Measurements from ENCODE around the gene KCNK13. TPM values are rescaled to one million over a fixed set of nuclear protein-coding genes. Genes with fewer than 3 reads are reported as not detected.

The KCNK13 gene
- total and polyA plus RNA-seq, 8 donors, result 0.08 to 0.97 (median 0.13) TPM; not detected in 2

DNA sequence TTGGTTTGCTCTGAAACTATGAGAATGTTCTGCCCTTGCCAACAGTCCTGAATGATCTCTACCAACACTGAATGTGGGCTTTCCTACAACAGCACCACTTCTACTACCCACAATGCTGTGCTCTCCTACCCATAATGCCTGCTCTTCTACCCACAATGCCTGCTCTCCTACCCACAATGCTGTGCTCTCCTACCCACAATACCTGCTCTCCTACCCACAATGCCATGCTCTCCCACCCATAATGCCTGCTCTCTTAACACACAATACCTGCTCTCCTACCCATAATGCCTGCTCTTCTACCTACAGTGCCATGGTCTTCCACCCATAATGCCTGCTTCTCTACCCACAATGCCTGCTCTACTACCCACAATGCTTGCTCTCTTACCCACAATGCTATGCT, 92.3 kb downstream of the KCNK13 start:
- DNase-seq (no peak), ATAC-seq (no peak), FAIRE-seq (no peak)
- TF ChIP-seq, protein P1, sequence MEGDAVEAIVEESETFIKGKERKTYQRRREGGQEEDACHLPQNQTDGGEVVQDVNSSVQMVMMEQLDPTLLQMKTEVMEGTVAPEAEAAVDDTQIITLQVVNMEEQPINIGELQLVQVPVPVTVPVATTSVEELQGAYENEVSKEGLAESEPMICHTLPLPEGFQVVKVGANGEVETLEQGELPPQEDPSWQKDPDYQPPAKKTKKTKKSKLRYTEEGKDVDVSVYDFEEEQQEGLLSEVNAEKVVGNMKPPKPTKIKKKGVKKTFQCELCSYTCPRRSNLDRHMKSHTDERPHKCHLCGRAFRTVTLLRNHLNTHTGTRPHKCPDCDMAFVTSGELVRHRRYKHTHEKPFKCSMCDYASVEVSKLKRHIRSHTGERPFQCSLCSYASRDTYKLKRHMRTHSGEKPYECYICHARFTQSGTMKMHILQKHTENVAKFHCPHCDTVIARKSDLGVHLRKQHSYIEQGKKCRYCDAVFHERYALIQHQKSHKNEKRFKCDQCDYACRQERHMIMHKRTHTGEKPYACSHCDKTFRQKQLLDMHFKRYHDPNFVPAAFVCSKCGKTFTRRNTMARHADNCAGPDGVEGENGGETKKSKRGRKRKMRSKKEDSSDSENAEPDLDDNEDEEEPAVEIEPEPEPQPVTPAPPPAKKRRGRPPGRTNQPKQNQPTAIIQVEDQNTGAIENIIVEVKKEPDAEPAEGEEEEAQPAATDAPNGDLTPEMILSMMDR (IDR thresholded peaks at IDR 0.05), result no peak
- intact Hi-C loops (cut with DNase I), result no loop called here
- Histone ChIP-seq H3K4me3 (no peak overlapping the region), H3K27ac (no peak overlapping the region), H3K4me1 (no peaks in the 10 kb centered on the region), H3K27me3 (no peaks in the 10 kb centered on the region), H3K9me3 (no peaks in the 10 kb centered on the region), H3K36me3 (no peaks in the 10 kb centered on the region)

DNA sequence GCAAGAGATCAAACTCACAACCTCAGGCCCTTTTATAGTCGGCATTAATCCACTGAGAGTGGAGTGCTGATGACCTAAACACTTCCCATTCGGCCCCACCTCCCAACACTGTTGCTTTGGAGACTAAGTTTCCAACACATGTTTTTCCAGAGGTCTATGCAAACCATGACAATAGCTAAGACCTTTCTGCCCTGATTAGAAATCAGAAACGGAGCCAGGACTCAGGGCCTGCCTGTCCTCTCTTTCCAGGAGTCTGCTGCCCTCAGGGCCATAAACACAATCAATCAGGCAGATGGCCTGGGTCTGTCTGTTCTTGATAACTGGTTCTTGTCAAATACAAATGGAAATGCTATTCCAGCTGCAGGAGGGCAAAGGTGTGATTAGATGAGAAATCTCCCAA, 97.4 kb downstream of the KCNK13 start:
- ATAC-seq, result no peak
- no peaks in the 10 kb centered on the region for H3K36me3 ChIP-seq
- no peak for DNase-seq
- FAIRE-seq, result no peak
- no peaks in the 10 kb centered on the region for H3K9me3 ChIP-seq
- no peak overlapping the region for H3K27ac ChIP-seq
- H3K4me3 ChIP-seq, result no peak overlapping the region
- TF ChIP-seq, protein P1 (IDR thresholded peaks at IDR 0.05), result no peak
- intact Hi-C loops (cut with DNase I), result no loop called here
- no peaks in the 10 kb centered on the region for H3K27me3 ChIP-seq
- H3K4me1 ChIP-seq, result no peaks in the 10 kb centered on the region
- WGBS, 2 donors, result 44 to 47% methylated on average over 3 of the region's 3 CpGs

- Histone ChIP-seq H3K27me3 (no peaks in the 10 kb centered on the region), H3K4me1 (no peaks in the 10 kb centered on the region), H3K9me3 (no peaks in the 10 kb centered on the region), H3K4me3 (no peak overlapping the region), H3K36me3 (no peaks in the 10 kb centered on the region), H3K27ac (no peak overlapping the region)
- no peak for ATAC-seq
- TF ChIP-seq, protein P1 (IDR thresholded peaks at IDR 0.05), result no peak
- 46 to 50% methylated on average over 4 of the region's 4 CpGs for WGBS, 2 donors
- DNase-seq, result no peak
- intact Hi-C loops (cut with DNase I), result no loop called here
- no peak for FAIRE-seq
Measured at GRCh38 chr14:90159688-90160087, 97.9 kb downstream of the KCNK13 start.

GRCh38 chr14:90161129-90161528, 99.3 kb downstream of the KCNK13 start:
- Histone ChIP-seq H3K9me3 (no peaks in the 10 kb centered on the region), H3K27me3 (no peaks in the 10 kb centered on the region), H3K27ac (no peak overlapping the region), H3K4me3 (no peak overlapping the region), H3K4me1 (no peaks in the 10 kb centered on the region), H3K36me3 (no peaks in the 10 kb centered on the region)
- no peak for FAIRE-seq
- intact Hi-C loops (cut with DNase I), result no loop called here
- WGBS, 2 donors, result 74 to 80% methylated on average over 3 of the region's 3 CpGs
- DNase-seq, result no peak
- TF ChIP-seq, protein P1 (IDR thresholded peaks at IDR 0.05), result no peak
- ATAC-seq, result no peak

DNA sequence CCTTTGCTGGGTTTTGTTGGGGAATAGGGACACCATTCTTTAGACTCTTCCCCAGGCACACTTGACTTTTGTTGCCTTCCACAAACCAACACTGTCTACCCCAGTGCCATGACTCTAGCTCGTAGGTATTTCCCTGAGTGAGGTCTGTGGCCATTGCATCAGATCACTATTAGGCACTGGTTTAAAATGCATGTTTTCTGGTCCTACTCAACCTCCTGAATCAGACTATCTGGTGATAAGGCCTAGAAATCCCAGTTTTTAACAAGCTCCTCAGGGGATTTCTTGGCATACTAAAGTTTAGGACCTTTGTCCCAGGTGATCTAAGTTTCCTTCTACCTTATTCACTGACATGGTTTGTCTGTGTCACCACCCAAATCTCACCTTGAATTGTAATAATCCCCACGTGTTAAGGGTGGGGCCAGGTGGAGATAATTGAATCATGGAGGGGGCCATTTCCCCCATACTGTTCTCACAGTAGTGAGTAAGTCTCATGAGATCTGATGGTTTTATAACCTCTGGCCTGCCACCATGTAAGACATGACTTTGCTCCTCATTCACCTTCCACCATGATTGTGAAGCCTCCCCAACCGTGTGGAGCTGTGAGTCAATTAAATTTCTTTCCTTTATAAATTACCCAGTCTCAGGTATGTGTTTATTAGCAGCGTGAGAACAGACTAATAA, 106.8 kb downstream of the KCNK13 start:
- DNase-seq (no peak), FAIRE-seq (no peak), ATAC-seq (no peak)
- Histone ChIP-seq H3K4me1 (no peaks in the 10 kb centered on the region), H3K27me3 (no peaks in the 10 kb centered on the region), H3K9me3 (no peaks in the 10 kb centered on the region), H3K4me3 (no peak overlapping the region), H3K36me3 (no peaks in the 10 kb centered on the region), H3K27ac (no peak overlapping the region)
- TF ChIP-seq, protein P1 (IDR thresholded peaks at IDR 0.05), result no peak
- intact Hi-C loops (cut with DNase I), result no loop called here
- WGBS, 2 donors, result 38 to 52% methylated on average over 4 of the region's 4 CpGs

Data from pancreas (tissue), 10 donors.